HepG2 (cell line): Measurements from ENCODE around the gene COA1.

ENCODE experiments used
- CEBPB ChIP-seq: IDR thresholded peaks from 2 replicates; pipeline ENCODE4 v1.6.1; 2011; ENCODE audit warnings: low read depth, low read length, improper control_type of control experiment, borderline replicate concordance
- CEBPZ ChIP-seq: IDR thresholded peaks from 2 replicates; pipeline ENCODE4 v1.6.1; 2012; ENCODE audit warnings: low read length, improper control_type of control experiment
- CTCF ChIP-seq: sonication (generic); formaldehyde crosslinking; IDR thresholded peaks from 2 replicates; pipeline ENCODE4 v1.5.0; 2020; ENCODE audit warnings: mild to moderate bottlenecking, missing genetic modification reagents, moderate library complexity
- GABPA ChIP-seq, 2 experiments: IDR thresholded peaks; 2 replicates each; pipeline ENCODE4 v1.6.1; 2011 to 2016; ENCODE audit warnings: low read depth in 2 of 2, low read length in 1 of 2, missing biosample characterization in 1 of 2, missing genetic modification characterization in 1 of 2
- GLI4 ChIP-seq: sonication (generic); formaldehyde crosslinking; IDR thresholded peaks from 2 replicates; pipeline ENCODE4 v1.5.1; 2020; ENCODE audit warnings: missing genetic modification reagents, mild to moderate bottlenecking, moderate library complexity, borderline replicate concordance
- HDAC6 ChIP-seq: fragments of 200-600 bp; sonication (generic); IDR thresholded peaks from 2 replicates; pipeline ENCODE4 v1.7.0; 2017; ENCODE audit warnings: mild to moderate bottlenecking, antibody characterized with exemption, low read length, low read depth
- JUND ChIP-seq: sonication (generic); formaldehyde crosslinking; IDR thresholded peaks from 2 replicates; pipeline ENCODE4 v1.8.0; 2022; ENCODE audit warnings: mild to moderate bottlenecking, missing genetic modification reagents
- NR2F1 ChIP-seq, 2 experiments: fragments of 450-650 bp in 1 of 2; formaldehyde crosslinking in 1 of 2; IDR thresholded peaks; 2 replicates each; pipeline versions ENCODE4 v1.5.0 to v1.6.1; 2016 to 2020; ENCODE audit warnings: mild to moderate bottlenecking in 1 of 2, missing compliant biosample characterization in 1 of 2, missing genetic modification reagents in 1 of 2, moderate library complexity in 1 of 2
- NR3C1 ChIP-seq: sonication (generic); formaldehyde crosslinking; IDR thresholded peaks from 2 replicates; pipeline ENCODE4 v1.4.0; 2020; ENCODE audit warnings: missing genetic modification reagents
- SYNCRIP ChIP-seq: fragments of 200-400 bp; formaldehyde crosslinking; IDR thresholded peaks from 2 replicates; pipeline ENCODE4 v1.6.1; 2018; ENCODE audit warnings: mild to moderate bottlenecking, low read depth, low read length; ENCODE audit not compliant: insufficient read depth
- THAP11 ChIP-seq: IDR thresholded peaks from 2 replicates; pipeline ENCODE4 v1.6.1; 2016; ENCODE audit warnings: missing biosample characterization, missing genetic modification reagents
- TF ChIP-seq, protein P1 (sequence below): sonication (generic); formaldehyde crosslinking; IDR thresholded peaks from 2 replicates; pipeline ENCODE4 v1.9.0; 2021; ENCODE audit warnings: missing genetic modification reagents, mild to moderate bottlenecking, borderline replicate concordance
- TF ChIP-seq, protein P2 (sequence below): IDR thresholded peaks from 2 replicates; pipeline ENCODE4 v1.6.1; 2012; ENCODE audit warnings: inconsistent platforms
- TF ChIP-seq, protein P3 (sequence below): sonication (generic); formaldehyde crosslinking; IDR thresholded peaks from 2 replicates; pipeline ENCODE4 v1.4.0; 2020; ENCODE audit warnings: missing genetic modification reagents

- TF ChIP-seq, protein P1, sequence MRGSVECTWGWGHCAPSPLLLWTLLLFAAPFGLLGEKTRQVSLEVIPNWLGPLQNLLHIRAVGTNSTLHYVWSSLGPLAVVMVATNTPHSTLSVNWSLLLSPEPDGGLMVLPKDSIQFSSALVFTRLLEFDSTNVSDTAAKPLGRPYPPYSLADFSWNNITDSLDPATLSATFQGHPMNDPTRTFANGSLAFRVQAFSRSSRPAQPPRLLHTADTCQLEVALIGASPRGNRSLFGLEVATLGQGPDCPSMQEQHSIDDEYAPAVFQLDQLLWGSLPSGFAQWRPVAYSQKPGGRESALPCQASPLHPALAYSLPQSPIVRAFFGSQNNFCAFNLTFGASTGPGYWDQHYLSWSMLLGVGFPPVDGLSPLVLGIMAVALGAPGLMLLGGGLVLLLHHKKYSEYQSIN = no peak
- no peak for TF ChIP-seq NR3C1
- TF ChIP-seq THAP11 (CRISPR knock-in tag) = no peak
- TF ChIP-seq HDAC6 = no peak
- TF ChIP-seq, protein P2, sequence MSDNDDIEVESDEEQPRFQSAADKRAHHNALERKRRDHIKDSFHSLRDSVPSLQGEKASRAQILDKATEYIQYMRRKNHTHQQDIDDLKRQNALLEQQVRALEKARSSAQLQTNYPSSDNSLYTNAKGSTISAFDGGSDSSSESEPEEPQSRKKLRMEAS = no peak
- TF ChIP-seq GABPA (IDR thresholded peaks at IDR 0.05; ENCODE audit: low read depth, low read length) = no peak
- TF ChIP-seq GABPA (CRISPR knock-in tag; IDR thresholded peaks at IDR 0.05; ENCODE audit: low read depth) = no peak
- TF ChIP-seq NR2F1 (CRISPR knock-in tag; IDR thresholded peaks at IDR 0.05) = no peak
- TF ChIP-seq JUND = no peak
- TF ChIP-seq CTCF (CRISPR knock-in tag) = no peak
- no peak for TF ChIP-seq CEBPZ
- TF ChIP-seq CEBPB = no peak
- TF ChIP-seq SYNCRIP = no peak
- TF ChIP-seq, protein P3, sequence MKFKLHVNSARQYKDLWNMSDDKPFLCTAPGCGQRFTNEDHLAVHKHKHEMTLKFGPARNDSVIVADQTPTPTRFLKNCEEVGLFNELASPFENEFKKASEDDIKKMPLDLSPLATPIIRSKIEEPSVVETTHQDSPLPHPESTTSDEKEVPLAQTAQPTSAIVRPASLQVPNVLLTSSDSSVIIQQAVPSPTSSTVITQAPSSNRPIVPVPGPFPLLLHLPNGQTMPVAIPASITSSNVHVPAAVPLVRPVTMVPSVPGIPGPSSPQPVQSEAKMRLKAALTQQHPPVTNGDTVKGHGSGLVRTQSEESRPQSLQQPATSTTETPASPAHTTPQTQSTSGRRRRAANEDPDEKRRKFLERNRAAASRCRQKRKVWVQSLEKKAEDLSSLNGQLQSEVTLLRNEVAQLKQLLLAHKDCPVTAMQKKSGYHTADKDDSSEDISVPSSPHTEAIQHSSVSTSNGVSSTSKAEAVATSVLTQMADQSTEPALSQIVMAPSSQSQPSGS = no peak
- no peak for TF ChIP-seq GLI4 (CRISPR knock-in tag)
These were observed 72.3 kb downstream of the COA1 start for GRCh38 chr7:43656997-43657396.
